NCI-H2029 treated with DMSO at 0.1 percent for 48 hours (cell line): ENCODE data around the gene RAMAC.
"Not testable (repeated sequence)": the region's sequence is repeated elsewhere in the genome, so short reads cannot be mapped to it uniquely, and the experiment has no call there.

ENCODE experiments used
- DNase-seq: peaks from one replicate; lab custom pipeline; 2025; lab: John Stamatoyannopoulos, UW

Gene RAMAC

DNA sequence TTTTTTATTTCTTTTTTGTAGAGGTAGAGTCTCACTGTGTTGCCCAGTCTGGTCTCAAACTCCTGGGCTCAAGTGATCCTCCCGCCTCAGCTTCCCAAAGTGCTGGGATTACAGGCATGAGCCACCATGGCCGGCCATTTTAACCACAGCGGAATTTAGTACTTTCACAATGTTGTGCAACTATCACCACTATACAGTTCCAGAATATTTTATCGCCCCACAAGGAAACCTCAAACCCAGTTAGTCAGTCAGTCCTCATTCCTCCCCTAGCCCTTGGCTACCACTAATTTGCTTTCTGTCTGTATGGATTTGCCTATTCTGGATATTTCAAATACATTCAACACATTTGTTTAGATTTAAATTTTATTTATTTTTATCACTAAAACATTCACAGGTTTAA is 17.9 kb upstream of the RAMAC start:
- no peak for DNase-seq

DNA sequence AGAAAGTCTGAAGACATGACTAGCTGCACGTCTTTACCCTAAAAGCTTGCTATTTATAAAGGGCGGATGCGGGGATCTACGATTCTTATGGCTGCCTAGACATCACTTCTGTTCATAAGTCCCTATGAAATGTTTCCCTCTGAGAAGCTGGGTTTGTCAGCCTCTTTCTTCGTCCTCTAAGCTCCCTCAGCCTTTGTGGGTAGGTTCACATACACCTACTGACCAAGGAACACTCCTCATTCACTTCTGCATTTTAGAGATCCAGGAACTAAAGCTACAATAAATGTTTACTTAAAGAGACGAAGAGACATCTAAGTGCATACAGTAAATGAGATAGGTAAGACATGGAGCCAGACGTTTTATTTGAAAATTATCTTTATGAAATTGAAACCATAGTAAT is 16.7 kb upstream of the RAMAC start:
- DNase-seq = no peak

DNA sequence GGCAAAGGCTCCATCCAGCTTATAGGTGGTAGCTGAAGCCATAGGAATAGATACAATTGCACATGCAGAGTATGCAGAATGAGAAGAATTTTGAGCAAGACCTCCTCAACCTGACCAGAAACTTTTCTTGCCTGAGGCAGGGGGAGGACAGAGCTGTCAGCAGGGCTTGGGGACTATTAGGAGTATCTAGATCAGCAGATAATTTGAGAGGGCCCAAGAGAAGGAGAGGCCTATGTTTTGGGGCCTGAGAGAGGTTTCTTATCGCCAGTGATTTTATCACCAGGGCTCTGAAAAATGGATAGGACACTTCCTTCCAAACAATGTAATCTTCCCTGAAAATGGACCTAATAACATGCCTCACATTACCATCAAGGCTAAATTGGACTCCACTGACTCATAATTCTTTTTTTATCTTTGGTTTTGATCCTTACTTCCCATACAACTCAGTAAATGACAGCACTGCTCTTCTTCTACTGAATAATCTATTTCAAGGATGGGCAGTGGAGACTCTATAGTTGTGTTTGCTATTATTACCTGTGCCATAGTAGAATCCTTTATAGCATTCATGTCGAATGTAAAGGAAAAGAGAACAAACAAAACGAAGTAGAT is 15.8 kb upstream of the RAMAC start:
- DNase-seq = no peak

DNA sequence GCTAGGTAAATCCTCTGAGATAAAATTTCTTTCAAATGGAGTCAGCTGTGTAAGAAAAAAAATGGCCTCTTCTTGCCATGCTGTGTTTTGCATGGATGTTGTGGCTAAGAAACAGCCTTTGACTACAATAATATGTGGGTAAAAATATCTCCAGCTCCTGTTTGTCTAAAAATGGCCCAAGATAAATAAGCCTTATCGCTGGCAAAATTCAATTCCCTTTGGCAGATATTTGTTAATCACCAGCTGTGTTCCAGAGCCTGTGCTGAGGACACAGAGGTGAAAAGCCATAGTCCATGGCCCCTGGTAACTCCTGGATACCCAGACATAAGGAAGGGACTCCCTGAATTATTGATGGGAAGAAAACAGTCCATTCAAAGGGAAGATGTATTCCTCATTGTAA is 15.3 kb upstream of the RAMAC start:
- DNase-seq = no peak

DNA sequence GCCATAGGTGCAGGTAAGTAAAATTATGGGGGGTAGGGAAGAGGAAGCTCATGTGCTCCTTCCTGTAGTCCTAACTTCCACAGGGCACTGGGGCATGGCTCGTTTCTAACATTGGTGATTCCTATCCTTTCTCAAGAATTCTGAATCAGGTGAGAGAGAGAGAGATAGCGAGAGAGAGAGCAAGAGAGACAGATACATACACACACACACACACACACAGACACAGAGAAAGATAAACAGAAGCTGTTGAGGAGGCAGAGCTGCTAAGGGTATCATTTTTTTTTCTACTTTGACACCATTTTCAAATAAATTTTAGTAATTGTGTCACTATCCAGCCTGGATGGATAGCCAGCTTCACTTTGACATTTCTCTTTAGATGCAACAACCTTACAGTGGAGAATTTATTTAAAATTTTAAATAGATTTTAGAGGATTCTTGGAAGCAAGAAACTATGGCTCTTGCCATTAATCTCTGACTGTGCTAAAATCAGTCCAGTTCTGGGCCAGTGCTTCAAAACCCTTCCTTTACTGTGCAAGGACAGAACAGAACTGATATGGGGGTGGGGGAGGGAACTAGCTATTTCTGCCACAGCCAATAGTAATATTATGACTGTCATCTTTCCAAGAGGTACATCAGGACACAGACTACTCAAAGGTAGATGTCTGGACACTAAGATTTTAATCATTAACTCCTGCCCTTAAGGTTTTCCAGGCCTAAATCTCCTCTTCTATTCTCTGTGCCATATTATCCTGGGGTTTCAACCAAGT is 14.6 kb upstream of the RAMAC start:
- DNase-seq = no peak

DNA sequence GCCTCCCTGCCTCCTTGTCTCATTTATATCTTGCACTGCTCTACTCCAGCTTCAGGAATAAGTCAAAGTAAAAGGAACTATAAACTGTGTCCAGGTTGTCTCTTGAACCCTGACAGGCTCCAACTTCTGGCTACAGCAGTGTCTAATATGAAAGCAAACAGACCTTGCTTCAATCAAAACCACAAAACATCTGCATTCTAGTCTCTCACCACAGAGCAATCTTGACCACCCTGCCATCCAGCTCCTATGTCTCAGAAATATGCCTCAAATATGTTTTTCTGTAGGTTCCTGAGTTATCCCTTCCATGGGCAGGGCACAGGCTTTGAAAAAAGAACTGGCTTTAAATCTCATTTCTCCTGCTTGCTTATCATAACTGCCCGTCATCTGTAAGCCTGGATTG is 13.0 kb upstream of the RAMAC start:
- DNase-seq = no peak

DNA sequence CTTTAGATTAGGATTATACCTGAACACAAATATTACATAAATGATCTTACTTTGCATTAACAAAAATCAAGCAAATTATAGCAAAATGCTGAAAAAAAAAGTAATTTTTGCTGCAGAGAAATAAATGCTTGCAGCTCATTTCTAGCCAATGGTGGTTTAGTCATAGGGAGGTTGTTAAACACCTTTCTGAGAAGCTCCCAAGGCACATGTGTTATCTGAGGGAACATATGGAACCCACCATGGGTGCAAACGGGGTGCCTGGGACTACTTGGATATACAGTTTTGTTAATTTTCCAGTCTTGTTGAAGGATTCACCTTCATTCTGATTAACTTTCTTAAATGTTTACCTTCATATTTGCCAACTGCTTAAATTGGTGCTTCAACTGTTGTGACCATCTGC is 8.9 kb upstream of the RAMAC start:
- no peak for DNase-seq

DNA sequence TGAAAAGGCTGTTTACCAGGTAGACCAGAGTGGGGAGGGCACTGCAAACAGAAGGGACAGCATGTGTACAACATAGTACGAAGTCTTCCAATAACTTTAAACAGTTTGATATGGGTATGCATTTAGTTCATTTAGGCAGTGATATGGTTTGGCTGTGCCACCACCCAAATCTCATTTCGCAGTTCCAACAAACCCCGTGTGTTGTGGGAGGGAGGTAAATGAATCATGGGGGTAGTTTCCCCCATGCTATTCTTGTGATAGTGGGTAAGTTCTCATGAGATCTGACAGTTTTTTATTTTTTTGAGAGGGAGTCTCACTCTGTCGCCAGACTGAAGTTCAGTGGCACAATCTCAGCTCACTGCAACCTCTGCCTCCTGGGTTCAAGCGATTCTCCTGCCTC is 7.6 kb upstream of the RAMAC start:
- DNase-seq = no peak

DNA sequence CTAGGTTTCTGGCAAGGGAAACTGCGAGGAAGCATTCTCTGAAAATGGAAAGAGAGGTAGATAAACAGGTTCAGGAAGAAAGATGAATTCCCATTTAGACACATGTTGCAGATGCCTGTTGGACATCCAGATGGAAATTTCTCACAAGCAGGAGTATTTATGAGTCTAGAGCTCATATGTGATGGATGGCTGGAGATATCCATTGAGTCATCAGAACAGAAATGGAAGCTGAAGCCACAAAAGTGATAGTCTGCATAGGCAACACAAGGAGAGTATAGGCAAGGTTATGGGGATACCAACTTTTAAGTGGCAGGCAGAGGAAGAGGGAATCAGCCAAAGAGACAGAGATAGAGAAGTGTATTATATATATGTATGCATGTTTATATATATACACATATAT is 6.3 kb upstream of the RAMAC start:
- no peak for DNase-seq

DNA sequence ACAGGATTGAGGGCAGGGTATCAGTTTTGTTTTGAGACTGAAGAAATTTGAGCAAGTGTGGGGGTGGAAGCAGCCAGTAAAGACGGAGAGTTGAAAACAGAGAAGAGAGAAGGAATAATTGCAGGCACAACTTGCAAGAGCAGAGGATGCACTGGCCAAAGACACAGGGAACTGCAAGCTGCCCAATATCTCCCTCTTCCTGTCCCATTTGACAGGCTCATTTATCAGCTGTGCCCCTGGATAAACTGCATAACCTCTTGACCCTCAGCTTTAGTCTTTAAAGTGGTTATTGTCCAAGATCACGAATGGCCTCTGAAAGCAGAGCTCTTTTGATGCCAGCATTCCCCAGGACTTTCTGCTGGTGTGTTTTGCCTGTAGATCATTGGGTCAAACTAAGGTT is 5.0 kb upstream of the RAMAC start:
- no peak for DNase-seq

DNA sequence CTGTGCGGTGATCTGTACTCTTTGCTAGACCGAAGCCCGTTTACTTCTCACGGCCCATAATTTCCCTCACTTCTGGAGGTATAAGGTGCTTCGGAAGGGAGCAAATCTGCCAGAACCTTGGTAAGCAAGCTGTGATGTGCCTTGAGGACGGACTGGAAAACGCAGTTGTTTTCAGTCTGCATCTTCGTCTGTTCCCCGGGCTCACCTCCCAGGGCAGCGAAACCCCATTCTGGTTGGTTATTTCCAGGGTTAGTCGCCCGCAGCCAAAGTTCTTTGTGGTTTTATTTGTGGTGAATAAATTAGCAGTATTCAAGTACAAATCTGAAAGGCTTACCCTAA is 401 bp downstream of the RAMAC start:
- DNase-seq = no peak

DNA sequence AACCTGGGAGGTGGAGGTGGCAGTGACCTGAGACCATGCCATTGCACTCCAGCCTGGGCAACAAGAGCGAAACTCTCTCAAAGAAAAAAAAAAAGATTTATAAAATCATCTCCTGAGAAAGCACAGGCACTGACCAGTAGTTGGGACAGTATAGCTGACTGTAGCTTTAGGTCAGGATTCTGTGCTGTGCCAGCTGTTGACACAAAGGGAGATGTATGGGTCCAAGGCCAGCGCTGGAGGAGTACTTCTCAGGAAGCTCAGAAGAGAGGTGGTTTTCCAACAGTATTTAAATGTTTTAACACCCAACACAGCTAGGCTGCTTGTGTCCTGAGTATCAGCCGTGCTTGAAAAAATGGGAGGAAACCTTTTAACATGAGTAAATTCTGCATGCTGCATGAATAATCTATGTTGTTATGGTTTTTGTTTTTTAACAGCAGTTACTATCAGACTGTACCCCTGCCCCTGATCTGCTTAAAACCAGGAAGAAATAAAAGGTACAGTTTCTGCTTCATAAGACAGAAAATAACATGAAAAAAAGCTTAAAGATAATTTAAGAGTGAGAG is 6.5 kb downstream of the RAMAC start:
- DNase-seq = no peak

DNA sequence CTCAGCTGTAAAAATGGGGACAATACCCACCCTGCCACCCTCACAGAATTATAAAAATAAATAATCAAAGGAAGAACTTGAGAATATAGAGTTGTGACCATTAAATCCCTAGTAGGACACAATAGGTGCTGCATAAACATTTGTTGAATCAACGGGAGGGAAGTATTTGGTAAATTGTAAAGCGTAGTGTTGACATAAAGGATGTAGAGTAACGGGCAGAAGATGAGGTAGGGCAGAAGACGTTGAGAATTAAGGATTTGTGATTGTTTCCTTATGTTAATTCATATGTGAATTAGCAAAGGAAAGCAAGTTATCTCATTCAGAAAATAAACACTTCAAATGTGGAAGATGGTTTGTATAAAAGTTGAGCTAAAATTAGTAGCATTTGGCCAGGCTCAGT is 7.1 kb downstream of the RAMAC start:
- DNase-seq = no peak

DNA sequence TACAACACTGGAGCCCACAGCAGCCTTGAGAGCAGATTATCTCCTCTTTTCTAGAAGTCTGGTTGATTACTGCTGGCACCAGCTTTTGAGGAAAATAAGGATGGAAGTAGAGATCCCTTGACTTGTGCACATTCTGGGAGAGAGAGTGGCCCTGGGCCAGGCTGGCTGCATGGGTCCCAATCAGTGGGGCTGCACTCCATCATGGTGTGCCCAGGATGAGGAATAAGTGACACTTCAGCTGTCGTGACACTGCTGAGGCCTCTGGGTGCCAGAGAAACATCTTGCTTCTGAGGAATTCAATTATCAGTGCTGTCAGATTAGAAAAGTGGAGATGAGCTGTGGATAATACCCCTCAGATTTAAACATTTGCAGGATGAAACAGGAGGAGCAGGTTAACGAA is 9.1 kb downstream of the RAMAC start:
- no peak for DNase-seq

DNA sequence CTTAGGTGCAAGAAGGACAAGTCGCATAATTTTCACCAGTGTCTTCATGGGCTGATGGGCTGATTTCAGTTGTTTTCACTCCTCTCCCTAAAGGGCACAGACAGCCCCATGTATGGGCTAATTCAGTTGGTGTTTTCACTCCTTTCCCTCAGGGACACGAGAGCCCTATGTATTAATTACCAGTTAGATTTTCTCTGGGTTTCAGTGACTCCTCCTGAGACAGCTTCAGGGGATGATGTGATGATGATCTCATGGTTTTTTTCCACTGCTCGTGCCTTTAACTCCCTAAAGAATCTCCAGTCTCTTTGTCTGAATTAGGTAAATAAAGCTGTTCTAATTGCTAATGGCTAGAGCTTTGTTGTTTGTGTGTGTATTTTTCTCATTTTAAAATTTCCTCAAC is 9.9 kb downstream of the RAMAC start:
- DNase-seq = no peak

DNA sequence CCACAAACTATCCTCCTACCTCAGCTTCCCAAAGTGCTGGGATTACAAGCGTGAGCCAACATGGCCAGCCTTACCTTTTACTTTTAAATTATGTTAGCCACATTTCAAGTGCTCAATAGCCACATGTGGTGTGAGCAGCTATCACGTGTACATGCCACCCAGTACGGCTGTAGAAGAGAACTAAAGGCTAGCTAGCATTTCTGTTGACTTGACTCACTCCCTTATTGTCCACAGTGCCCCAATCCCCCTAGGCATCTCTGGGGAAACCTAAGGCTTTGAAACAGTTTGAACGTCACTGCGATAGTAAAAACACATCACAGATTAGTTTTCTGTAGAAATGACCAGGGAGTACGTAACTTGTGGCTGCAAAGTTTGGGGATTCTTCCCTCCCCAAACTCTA is 13.4 kb downstream of the RAMAC start:
- DNase-seq = no peak

DNA sequence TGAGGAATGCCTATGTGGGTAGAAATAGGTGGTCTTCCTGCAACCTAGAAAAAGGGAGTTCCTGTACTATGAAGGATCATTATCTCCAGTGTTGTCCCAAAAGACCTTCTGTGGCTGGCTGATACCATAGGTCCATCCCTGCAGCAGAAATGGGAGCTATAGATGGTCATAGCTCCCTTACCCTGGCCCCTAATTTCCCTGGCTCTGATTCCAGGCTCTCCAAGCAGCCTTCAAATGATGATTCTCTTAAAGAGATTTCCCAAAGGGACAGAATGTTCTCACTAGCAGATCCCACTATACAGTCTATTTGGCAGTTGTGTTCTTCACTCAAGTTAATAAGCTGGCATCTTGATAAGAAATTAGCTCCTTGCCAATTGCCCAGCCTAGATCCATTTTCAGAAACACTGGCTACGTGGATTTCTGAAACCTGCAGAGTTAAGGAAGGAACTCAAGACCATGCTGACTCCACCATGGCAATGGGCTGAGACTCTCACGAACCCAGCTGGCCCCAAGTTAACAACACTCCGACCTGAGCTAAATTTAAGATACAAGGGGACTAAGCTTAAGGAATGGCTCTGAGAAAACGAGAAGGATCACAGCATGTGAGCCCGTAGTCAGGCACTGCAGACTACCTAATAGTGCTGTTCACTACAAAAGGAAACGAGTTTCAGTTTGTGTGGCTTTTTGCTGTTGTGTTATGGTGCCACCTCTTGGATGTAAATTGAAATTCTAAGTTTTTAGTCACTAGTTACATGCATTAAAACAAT is 14.1 kb downstream of the RAMAC start:
- DNase-seq = peak; percentile 4

DNA sequence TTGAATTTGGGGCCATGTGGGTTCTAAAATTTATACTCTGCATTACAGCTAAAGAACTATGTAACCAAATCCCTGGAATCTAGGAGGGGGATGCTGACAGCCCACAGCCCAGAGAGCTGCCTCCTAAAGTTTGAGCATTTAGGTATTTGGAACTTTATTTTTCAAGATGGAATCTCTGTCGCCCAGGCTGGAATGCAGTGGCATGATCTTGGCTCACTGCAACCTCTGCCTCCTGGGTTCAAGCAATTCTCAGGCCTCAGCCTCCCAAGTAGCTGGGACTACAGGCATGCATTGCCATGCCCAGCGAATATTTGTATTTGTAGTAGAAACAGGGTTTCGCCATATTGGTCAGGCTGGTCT is 14.6 kb downstream of the RAMAC start:
- not testable (repeated sequence) for DNase-seq

DNA sequence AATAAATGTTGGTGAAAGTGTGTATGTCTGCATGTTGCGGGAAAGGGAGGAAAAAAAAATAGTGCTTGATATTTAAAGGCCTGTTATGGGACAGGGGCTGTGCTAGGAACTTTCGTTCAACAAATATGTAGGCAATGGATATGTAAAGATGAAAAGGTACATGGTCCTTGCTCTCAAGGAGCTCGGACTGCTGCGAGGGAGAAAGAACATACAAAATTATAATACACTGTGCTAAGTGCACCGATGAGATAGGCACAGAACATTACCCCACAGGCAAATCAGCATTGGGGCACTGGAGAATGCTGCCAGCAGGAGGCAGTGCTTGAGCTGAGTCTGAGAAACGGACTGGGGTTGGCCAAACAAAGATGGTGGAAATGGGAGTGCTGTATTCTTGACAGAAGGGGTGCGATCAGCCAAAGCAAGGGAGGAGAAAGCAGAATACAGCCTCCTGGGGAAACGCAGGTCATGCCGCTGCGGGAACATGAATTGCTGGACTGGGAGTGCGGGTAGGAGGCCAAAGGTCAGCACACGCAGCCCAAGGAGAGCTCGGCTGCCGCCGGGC is 24.8 kb downstream of the RAMAC start:
- DNase-seq = no peak

DNA sequence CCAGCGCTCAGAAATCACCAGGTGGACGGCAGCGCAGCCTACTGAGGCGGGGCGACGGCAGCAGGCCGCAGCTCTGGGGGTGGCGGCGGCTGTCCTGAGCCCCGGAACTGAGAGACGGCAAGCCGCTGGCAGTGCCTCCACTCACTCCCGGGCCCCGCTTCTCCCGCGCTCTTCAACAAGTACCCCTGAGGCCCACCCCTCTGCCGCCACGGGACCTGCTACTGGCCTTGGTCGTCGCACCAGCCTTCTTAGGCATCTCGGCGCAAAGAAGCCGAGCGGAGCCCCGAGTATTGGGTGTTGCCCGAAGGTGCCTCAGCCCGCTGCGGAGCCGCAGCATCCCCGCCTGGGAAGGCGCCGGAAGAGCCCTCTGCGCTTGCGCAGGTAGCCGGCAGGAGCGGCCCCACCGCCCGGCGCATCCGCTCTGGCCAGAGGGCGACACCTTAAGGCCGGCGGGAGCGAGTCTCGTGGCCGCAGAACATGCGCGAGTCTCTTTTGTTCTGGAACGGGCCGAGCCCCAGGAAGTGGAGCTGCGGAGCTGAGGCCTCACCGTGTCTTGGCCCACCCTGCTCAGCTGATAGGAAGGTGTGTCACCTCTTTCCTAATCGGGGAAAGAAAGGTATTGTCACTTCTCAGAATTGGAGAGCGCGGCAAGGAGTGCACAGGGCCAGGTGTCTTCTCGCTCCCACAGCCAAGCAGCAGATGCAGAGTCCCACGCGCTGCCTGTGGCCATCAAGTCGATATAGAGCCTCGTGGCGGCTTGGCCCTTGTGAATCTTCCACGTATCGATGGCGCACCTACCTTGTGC is 25.5 kb downstream of the RAMAC start, which contains the start of gene C15orf40:
TSS of gene C15orf40 (minus strand) at position 369 of the 805 bp plus-strand sequence. CDS start at position 337, 32 bp downstream.
- peak; percentile 39 for DNase-seq

DNA sequence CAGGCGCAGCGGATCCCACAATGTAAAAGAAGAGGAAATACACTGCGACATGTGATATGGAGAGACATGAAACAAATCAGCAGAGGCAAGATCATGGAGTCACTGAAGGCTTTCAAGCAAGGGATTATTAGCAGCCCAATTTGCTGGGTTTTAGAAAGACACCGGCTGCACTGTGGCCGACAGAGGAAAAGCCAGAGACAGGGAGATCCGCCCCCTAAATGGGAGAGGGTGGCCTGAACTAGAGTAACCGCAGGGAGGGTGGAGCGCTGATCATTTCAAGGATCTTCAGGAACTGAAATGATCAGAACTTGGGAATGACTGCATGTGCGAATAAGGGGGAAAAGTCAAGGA is 26.0 kb downstream of the RAMAC start:
- DNase-seq = no peak

DNA sequence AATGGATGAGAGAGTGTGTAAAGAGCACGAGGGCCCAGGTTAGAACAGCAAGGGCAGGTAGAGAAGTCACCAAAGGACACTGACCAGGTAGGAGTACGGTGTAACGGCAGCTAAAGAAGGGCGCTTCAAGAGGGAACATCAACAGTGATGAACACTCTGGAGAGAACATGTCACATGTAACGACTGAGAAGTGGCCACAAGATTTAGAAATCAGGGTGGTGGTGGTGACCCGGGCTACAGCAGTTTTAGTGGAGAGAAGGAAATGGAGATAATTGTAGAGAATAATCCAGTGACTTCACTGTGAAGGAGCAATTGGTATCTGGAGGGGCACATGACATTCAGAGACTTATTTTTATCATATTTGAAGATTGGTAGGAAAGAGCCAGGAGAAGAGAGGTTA is 26.6 kb downstream of the RAMAC start:
- no peak for DNase-seq
